ENCODE data around the gene FGD2. TPM values are rescaled to one million over a fixed set of nuclear protein-coding genes. Genes with fewer than 3 reads are reported as not detected.

The FGD2 gene
- total and polyA plus RNA-seq, 12 donors, result 1.0 to 22.1 (median 2.5) TPM

DNA sequence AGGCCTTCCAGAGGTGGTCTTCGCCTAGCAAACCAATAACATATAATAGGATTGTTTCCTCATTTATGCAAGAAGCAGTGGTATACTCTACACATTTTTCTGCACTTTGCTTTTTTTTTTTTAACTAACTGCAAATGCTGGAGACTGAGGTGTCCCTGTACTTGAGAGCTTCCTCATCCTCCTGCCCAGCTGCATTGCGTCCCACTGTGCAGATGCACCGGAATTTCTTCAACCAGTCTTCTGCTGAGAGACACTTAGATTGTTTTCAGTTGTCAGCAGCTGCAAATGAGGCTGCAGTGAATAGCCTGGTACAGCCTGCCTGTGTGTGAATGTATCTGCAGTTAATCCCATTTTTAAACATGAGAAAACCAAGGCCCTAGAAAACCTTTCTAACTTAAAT is 11.5 kb downstream of the FGD2 start:
- Histone ChIP-seq H3K36me3 (peaks cover 0 to 72% (median 0%) of the 10 kb centered on the region in 9 donors), H3K27ac (no peak overlapping the region), H3K27me3 (no peaks in the 10 kb centered on the region), H3K4me1 (peaks cover 2 to 21% (median 8%) of the 10 kb centered on the region in 9 donors), H3K9me3 (no peaks in the 10 kb centered on the region), H3K4me3 (no peak overlapping the region)
- TF ChIP-seq, protein P1, sequence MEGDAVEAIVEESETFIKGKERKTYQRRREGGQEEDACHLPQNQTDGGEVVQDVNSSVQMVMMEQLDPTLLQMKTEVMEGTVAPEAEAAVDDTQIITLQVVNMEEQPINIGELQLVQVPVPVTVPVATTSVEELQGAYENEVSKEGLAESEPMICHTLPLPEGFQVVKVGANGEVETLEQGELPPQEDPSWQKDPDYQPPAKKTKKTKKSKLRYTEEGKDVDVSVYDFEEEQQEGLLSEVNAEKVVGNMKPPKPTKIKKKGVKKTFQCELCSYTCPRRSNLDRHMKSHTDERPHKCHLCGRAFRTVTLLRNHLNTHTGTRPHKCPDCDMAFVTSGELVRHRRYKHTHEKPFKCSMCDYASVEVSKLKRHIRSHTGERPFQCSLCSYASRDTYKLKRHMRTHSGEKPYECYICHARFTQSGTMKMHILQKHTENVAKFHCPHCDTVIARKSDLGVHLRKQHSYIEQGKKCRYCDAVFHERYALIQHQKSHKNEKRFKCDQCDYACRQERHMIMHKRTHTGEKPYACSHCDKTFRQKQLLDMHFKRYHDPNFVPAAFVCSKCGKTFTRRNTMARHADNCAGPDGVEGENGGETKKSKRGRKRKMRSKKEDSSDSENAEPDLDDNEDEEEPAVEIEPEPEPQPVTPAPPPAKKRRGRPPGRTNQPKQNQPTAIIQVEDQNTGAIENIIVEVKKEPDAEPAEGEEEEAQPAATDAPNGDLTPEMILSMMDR (IDR thresholded peaks at IDR 0.05), result no peak
- ATAC-seq (no peak), DNase-seq (no peak)
- intact Hi-C loops (cut with DNase I), result loop anchor here in 7 of 10 donors (1.0 to 10.0 kb wide), 6 partner anchors 35 to 250 kb away; partner anchors contain the start of gene C6orf89 (in 2 of the 7)
- WGBS, 2 donors, result 84 to 88% methylated on average over 3 of the region's 3 CpGs

GRCh38 chr6:37017606-37018197 is 12.2 kb downstream of the FGD2 start:
- intact Hi-C loops (cut with DNase I), result loop anchor here in 9 of 10 donors (1.0 to 10.0 kb wide), 15 partner anchors 35 to 253 kb away; partner anchors contain the start of gene C6orf89 (in 7 of the 9)
- no peaks in the 10 kb centered on the region for H3K9me3 ChIP-seq
- peaks cover 0 to 73% (median 0%) of the 10 kb centered on the region in 9 donors for H3K36me3 ChIP-seq
- ATAC-seq (peak in 3 of 8 donors; percentile 5 to 16 (median 11)), DNase-seq (no peak)
- WGBS, 2 donors, result 54 to 61% methylated on average over 5 of the region's 5 CpGs
- H3K27me3 ChIP-seq, result no peaks in the 10 kb centered on the region
- peak overlapping the region in 4 of 10 donors; percentile 8 to 37 (median 23) for H3K27ac ChIP-seq
- no peak overlapping the region for H3K4me3 ChIP-seq
- TF ChIP-seq, protein P1 (IDR thresholded peaks at IDR 0.05), result no peak
- H3K4me1 ChIP-seq, result peaks cover 2 to 23% (median 8%) of the 10 kb centered on the region in 9 donors

DNA sequence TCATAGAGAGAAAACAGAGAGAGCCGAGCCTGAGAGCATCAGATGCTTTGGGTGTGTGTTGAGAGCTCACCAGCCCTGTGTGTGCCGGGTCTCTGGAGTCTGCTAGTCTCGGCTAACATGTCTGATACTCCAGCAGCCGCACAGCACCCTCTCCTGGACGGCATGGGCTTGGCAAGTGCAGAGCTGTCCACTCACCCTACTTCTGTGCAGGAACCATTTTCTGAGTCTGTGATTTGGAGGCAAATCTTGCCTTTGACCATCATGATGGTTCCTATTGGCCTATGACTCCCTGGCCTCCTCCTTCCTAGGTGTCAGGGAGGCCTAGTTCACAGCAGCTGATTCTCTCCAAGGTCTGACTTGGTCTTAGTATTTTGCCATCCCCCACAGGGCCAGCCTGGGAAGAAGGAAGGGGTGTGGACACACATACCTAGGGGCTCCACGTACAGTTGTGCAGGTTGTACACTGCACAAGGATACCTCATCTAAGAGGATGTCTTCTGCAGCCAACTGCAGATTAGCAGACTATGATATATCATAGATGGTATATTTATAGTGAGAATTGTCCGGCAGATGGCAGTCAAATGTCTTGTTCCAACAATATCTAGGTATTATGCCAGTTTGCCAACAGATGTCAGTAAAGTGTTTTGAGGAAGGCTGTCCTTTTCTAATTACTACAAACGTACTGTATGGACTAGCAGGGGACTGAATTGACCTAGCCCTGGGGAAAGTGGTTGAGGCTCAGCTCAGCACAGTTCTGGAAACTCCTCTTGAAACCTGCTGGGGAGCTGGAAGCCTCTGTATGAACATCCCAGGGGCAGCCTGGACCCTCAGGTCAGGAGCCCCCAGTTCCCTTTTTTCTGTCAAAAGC is 13.0 kb downstream of the FGD2 start:
- no peak overlapping the region for H3K4me3 ChIP-seq
- WGBS, 2 donors, result 2 to 3% methylated on average over 8 of the region's 8 CpGs
- H3K27ac ChIP-seq, result peak overlapping the region in 7 of 10 donors; percentile 10 to 47 (median 38)
- intact Hi-C loops (cut with DNase I), result loop anchor here in 9 of 10 donors (1.0 to 10.0 kb wide), 15 partner anchors 36 to 254 kb away; partner anchors contain the start of gene C6orf89 (in 6 of the 9)
- TF ChIP-seq, protein P1 (IDR thresholded peaks at IDR 0.05), result peak; percentile 63 to 85 (median 83)
- DNase-seq (peak; percentile 89 to 90), ATAC-seq (peak; percentile 92 to 98 (median 96))
- H3K4me1 ChIP-seq, result peaks cover 2 to 23% (median 8%) of the 10 kb centered on the region in 9 donors
- no peaks in the 10 kb centered on the region for H3K27me3 ChIP-seq
- H3K36me3 ChIP-seq, result peaks cover 0 to 75% (median 0%) of the 10 kb centered on the region in 9 donors
- H3K9me3 ChIP-seq, result no peaks in the 10 kb centered on the region

DNA sequence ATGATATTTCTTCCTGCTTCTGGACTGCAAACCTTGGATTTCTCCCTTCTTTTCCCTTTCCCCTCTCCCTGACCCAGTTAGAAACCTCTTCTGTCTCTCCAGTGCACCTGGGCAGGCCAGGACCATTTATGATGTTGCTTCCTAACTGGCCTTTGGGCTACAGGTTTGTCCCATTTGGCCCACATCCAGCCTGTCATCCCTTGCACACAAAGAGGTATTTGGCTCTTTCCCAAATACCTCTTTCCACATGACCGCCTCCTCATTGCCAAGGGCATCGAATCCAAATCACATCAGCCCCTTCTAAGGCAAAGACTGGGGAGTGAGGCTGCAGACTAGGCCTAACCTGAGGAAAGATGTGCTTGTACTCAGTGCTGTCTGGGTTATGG is 13.6 kb downstream of the FGD2 start:
- Histone ChIP-seq H3K27me3 (no peaks in the 10 kb centered on the region), H3K4me3 (no peak overlapping the region), H3K4me1 (peaks cover 2 to 23% (median 8%) of the 10 kb centered on the region in 9 donors), H3K9me3 (no peaks in the 10 kb centered on the region), H3K27ac (peak overlapping the region in 6 of 10 donors; percentile 1 to 47 (median 38)), H3K36me3 (peaks cover 0 to 75% (median 0%) of the 10 kb centered on the region in 9 donors)
- ATAC-seq (peak in 2 of 8 donors; percentile 2 to 19), DNase-seq (no peak)
- WGBS, 2 donors, result 31 to 39% methylated on average over 2 of the region's 2 CpGs
- TF ChIP-seq, protein P1 (IDR thresholded peaks at IDR 0.05), result no peak
- intact Hi-C loops (cut with DNase I), result loop anchor here in 9 of 10 donors (2.0 to 10.0 kb wide), 11 partner anchors 37 to 254 kb away; partner anchors contain the start of gene C6orf89 (in 4 of the 9)
